ENCODE results near the gene TMEM30A.
A peak's percentile ranks its signal among the peaks of the same experiment; 100 is the strongest.

Gene TMEM30A

DNA sequence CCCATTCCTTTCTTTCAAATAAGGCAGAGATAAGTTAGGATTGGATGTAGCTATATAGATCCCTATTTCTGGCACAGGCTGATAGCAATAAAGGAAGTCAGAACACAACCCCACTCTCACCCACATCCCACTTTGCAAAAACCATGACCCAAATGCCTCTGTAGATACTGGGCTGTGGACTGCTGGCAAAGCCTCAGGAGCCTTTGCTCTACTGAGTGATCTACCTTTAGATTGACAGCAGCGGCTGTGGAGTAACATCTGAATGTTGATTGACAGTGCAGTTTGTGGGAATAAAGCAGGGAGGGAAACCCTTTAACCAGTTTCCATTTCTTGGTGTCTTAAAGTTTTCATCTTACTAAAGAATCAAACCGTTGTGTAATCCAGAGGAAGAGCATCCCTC lies 6.7 kb upstream of the TMEM30A start:
- peak; percentile 48 for DNase-seq

DNA sequence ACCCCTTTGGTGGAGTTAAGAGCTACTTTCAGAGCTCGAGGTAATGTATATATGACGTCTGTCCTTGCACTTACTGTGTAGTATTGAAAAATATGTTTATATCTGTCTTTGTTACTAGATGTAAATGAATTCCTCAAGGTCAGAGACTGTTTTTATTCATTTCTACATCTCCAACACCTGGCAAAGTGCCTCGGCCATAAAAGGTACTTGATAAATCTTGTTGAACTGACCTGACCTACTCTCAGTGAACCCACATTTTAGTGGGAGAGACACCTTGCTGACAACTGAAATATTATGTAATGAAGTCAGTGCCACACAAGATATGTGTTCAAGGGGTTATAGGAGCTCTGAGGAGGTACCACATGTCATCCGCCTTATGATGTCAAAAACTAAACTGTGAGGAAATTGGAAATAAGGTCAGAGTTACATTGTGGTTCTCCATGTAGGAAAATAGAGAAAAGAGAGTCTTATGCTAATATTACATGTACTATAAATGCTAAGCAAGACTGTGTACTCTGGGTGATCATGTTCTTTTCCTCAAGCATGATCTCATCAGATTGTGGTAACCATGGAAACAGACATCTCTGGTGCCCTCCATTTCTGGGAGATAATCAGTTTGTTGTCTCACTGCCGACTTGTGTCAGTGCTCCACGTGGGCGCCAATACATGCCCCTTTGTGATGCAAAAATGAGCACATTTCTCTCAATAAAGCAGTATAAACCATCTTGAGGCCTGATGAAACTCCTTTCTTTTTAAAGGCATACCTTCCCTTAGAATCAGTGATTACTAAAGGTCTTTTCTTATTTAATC lies 5.7 kb upstream of the TMEM30A start:
- no peak for DNase-seq

DNA sequence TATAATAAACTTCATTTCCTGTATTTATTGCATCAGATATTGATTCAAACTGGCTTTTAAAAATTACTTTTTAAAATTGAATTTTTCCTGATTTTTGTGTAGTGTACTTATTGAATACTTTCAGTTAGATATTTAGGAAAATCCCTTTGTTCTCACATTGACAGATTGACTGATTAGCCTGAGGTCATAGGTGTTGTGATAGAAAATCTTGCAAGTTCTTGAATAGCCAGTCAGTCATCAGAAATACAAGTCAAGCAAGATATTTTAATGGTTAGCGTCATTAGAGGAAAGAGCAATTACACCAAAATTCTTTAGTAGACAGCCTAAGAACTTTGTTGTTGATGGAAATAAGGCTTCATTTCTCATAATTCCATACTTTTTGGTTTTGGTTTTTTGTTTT lies 3.4 kb upstream of the TMEM30A start:
- no peak for DNase-seq

DNA sequence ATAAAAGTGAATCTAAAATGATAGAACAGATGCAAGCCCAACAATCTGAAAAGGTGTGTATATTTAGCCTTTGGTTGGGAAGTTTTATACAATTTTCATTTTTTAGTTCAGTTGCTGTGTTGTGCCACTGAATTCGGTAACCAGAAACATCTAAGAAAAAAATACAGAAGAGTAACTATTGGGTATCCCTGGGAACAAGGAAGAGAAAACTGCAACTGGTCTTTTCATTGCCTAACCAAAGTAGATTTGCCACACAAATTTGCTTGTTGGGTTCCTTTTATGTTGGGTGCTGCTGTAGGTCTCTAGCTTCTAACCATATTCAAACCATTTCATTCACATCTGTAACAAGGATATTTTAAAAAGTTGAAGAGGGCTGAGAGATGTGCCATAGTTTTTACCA lies 2.8 kb upstream of the TMEM30A start:
- no peak for DNase-seq

DNA sequence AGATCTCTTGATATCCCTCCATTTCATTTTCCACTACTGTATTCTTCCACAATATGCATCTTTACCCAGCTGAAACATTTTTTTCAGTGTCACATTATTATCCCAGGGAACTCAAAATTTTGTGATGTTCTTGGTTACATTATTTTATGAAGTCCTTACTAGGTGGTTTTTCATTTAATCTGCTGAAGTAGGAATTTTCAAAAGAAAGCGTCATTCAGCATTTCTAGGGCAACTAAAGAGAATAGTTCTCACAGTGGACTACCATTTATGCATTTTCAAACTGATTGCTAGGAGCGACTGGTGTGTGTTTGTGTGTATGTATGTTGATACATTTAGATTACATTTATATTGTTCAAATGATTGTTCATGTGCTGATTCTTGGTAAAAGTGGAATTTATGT lies 2.4 kb upstream of the TMEM30A start:
- DNase-seq: no peak

DNA sequence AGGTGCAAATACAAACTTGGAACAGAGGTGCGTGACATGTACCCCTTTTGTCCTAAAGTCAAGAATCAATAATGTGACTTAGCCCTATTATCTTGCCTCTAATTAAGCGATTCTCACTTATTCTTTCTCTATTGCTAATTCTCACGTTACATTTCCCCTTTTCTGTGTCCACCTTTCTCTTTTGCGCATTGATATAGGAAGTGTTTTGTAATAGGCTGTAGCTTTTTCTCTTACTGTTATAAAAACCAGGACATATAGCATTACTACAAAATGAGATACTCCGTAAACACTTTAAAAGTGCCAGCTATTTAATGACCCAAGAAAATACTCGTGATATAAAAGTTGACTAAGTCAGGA lies 669 bp upstream of the TMEM30A start:
- DNase-seq: peak; percentile 79

DNA sequence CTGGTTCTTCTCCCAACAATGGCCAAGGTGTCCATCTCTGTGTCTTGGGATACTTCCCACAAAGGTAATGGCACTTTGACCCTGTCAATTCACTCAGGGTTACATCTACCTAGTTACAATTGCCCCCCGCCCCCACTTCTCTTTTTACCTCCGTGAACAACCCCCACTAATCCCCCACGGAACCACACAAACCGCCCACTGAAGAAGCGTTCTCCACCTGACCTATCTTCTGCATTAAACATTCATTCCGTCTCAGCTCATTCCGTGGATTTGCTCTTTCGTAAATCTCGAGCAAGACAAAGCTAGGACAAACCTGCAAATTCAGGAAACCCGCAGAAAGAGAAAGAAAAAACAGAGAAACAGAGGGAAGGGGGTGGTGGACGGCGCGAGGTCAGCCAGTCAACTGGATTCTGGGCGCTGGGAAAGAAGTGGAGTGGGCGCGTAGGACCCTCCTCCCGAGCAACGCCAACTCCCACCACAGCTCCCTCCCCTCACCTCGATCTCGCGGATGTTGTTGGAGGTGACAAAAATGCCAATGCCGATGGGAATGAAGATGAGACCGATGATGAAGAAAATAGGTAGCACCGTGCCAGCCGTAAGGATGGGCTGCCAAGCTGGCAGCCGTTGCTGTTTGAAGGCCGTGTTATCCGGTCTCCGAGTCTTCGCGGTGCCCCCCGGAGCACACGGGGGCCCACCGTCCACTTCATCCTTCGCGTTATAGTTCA lies 523 bp downstream of the TMEM30A start:
- peak; percentile 62 for DNase-seq

DNA sequence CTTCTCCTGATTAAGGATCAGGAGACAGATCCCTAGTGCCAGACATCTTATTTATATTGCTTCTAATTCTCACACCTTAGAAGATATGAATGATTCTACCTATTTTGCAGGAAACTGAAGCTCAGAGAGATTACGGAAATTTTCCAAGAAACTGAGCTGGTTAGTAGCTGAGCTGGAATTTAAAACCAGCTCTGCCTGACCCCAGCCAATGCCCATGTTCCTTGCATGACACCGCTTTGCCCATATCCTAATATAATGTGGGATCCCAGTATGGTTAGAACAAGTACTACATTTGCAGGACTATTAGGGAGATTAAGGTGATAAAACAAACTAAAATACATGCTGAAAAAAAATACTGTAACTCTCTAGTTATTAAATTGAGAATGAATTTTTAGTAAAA lies 1.9 kb downstream of the TMEM30A start:
- DNase-seq: no peak

DNA sequence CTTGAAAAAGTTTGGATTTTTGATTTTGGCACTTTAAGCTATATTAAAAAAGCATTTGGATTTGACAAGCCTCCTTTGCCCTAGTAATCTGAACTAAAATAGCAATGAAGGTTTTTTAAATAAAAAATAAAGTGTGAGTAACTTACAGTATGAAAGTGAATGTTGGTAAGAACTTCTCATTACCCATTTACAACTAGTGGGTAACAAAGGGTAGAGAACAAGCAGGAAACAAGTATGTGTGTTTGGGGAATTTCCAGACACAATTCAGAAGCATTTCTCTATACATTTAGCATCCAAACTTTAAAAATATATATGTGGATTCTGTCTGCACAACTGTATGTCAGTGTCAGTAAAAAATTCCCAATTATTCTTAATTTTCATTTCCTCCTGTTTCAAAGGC lies 2.9 kb downstream of the TMEM30A start:
- DNase-seq: no peak

DNA sequence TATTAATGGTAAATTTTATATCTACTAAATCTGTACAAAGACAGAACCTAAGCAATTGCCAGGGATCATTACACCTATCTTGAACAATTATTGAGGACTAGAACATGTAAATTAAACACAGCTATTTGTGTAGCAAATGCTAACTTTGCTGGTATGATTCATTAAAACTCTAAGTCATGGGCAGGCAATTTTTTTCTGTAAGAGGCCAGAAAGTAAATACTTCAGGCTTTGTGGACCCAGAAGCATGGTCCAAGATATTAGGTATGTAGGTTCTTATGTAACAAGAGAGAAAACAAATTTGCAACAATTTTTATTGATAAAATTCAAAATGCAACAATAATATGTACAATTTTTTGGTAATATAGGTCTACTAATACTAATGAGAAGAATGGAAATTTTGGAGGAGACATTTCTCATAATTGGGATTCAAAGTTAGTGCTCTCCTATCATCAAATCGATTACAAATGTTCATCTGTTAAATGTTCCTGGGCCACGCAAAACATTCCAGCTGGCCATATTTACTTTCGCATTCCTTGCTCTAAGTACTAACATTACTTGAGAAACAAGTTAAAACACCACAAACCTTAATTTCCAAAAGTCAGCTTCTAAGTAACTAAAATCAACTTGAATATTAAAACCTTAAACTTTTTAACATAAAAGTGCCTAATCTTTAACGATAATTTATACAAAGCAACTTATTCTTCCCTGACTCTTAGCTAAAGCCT lies 4.3 kb downstream of the TMEM30A start:
- DNase-seq: no peak

DNA sequence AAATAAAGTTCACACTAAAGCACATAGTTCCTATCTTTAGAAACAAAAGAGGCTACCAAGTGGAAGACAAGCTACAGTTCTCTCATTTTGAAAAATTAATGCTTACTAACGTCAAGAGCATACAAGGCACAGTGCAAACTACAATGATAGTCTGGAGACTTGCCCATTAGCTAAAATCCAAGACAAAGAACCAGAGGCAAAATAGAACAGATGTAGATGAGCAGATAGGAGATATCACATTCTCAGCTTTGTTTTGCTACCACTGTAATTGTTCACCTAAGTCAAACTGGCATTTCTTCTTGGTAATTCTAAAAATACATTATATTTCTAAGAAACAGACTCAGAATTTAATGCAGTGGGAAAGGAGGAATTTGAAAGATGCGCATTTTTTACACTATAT lies 5.2 kb downstream of the TMEM30A start:
- peak; percentile 70 for DNase-seq

DNA sequence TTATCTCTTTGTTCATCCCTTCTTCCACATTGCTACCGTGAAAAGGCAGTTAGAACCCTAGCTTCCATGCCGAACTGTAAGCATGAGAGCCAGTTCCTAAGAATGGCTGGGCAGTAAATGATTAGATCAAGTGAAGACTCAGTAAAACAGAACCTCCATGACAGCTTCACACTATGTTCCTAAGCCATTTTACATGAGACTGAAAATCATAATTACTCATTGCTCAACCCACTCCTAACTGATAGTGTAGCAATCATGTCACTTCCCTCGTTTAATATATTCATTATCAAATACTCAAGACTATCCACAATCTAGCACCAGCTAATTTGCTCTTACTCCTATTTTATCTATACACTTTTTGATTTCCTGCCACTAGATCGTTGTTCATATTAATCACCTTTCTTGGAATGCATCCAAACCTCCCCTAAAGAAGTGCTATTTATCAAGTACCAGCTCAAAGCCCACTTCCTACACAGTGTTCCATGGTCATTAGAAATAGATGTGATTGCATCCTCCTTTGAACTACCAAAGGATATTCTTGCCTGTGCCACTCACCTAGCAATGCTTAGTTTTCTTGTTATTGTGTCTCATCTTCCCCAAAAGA lies 6.0 kb downstream of the TMEM30A start:
- peak; percentile 40 for DNase-seq

DNA sequence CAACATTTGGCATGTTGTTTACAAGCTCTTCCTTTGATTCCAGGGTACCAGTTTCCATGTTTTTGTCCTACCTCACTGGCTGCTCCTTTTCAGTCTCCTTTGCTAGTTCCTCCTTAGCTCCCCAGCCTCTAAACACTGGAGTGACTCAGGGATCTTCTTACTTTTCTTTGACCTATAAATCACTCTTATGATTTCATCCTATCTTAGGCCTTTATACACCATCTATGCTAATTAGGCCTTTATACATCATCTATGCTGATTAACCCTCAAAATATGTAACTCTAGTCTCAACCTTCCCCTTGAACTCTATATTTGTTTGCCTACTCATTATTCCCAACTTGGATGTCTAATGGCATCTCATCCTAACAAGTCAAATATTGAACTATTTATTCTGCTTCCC lies 9.5 kb downstream of the TMEM30A start:
- DNase-seq: no peak

DNA sequence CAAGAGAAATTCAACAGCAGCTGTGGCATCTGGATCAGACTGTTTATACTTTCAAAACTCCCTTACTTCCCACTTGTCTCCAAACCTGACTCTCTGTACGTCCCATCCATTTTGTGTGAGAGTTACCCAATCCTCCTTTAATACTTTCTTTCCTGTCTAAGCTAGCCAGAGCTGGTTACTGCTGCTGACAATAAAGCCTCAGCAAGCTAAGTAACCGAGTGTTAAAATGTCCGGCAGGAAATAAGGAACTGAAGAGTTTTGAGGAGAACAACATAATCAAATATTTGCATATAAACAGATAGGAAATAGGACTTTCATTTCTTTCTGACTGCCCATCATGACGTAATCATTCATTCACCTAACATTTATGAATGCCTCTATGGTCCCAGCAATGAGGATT lies 11.6 kb downstream of the TMEM30A start:
- no peak for DNase-seq

DNA sequence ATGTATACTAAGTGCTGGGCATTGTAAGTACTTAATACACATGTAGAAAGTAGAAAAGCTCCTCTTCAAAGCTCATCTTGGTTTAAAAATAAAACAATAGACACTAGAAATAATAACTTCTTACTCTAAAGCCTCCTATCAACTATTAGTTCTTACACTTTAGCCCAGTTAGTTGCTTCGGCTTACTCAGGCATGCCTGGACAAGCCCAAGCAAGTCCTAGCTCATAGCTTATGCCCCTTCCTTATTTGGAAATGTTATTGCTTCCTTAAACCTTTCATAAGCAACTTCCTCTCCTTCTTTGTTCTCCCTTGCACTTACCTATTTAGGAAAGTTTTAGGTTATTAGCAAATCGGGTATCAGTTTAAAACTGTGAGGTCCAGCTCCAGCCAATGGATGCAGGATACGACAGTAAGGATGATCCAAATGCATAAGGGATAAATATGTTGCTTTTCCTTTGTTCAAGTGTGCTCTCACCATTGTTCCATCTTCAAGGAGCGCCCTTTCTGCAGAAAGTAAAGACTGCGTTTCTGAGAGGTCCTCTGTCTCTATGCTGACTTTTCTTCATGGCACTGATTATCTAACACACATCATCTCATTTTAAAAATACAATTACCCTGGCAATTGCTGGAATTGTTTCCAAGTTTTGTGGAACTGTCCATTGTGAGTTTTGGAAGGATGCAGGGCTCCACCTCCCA lies 12.3 kb downstream of the TMEM30A start:
- no peak for DNase-seq

DNA sequence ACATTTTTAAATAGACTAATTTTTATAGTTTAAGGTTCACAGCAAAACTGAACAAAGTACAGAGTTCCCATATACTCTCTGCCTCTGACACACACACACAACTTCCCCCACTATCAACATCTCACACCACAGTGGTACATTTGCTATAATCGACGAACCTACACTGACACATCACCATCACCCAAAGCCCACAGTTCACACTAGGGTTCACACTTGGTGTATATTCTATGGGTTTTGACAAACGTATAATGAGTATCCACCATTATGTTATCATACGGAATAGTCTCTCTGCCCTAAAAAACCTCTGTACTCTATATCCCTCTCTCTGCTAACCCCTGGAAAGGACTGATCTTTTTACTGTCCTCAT lies 15.6 kb downstream of the TMEM30A start:
- no peak for DNase-seq

DNA sequence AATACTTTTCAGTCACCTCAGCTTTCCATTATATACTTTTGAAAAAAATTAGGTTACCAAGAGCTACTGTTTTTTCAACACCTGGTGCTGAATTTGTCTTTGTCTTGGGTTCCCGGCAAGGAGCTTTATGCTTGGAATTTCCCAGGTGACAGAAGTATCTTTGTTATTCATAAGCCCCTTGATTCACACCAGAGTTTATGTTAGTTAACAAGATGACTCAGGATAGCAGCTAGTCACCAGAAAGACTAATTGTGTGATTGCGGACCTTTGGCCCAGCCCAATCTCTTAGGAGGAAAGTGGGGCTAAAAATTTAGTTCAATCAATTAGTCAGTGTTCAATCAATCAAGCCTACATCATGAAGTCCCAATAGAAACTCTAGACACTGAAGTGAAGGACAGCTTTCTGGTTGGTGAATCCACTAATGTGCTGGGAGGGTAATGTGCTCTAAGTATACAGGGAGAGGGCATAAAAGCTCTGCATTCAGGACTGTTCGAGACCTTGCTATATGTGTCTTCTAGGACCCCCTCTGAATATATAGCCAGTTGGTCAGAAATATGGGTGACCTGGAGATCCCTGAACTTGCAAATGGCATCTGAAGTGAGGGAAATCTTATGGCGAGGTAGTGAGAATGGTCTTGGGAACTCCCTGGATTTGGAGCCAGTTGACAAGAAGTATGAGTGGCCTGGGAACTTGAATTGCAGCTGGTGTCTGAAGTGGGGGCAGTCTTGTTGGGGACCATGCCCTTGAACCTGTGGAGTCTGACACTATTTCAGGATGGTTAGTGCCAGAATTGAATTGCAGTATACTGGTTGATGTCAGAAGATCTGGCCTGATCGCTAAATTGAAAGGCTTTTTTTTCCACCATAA lies 16.2 kb downstream of the TMEM30A start:
- DNase-seq: no peak

DNA sequence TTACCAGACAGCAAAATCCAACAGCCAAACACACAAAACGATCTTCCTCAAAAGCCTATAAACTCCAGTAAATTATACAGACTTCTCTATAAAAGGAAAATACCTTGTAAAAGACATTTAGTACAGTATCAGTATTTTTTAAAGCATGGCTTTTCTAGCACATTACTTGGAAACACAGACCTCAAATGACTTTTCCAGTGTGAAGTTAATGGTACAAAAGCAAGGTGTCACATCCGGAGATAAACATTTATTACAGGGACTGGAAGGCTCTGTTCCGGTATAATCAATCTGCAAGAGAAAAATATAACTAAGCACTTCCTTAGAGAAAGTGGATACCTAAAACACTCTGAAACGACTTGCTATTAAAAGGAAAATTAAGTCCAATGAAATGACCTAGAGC lies 17.1 kb downstream of the TMEM30A start:
- DNase-seq: no peak

DNA sequence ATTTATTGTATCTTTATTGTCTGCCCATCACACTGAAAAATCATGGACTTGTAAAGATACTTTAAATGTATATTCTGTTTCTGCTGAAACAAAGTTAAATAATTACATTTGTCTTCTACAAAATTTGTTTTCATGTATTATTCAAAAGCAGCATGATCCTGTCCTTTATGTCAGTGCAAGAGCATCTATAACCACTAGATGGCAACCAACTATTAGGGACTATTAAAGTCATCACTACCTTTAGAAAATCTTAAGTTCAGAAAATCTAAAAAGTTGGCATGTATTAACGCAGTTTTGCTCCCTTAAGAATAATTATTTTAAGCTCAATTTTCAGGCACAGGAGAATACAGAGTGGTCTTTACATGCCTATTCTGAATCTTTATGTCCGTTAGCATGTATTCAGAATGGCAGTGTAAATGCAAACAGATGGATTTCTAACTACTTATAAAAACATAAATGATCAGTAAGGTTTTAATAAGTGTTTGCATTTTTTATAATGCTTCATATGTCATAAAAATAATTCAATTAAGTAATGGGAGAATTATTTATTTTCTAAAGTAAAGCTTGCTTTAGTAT lies 17.8 kb downstream of the TMEM30A start:
- peak; percentile 74 for DNase-seq

DNA sequence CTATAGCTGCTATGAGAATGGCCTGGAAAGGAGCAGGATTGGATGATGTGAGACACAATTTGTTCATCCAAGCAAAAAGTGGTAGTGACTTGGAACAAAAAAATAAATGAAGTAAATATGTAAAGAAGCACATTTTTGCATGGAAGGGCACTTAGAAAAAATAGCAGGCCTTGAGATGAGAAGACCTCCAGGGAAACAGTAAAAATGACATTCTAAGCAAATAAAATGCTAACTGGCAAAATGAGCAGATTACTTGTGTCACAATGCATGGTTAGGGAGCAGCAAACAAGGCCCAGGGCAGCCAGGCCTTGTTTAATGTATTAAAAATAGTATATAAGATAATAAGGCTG lies 21.2 kb downstream of the TMEM30A start:
- no peak for DNase-seq

DNA sequence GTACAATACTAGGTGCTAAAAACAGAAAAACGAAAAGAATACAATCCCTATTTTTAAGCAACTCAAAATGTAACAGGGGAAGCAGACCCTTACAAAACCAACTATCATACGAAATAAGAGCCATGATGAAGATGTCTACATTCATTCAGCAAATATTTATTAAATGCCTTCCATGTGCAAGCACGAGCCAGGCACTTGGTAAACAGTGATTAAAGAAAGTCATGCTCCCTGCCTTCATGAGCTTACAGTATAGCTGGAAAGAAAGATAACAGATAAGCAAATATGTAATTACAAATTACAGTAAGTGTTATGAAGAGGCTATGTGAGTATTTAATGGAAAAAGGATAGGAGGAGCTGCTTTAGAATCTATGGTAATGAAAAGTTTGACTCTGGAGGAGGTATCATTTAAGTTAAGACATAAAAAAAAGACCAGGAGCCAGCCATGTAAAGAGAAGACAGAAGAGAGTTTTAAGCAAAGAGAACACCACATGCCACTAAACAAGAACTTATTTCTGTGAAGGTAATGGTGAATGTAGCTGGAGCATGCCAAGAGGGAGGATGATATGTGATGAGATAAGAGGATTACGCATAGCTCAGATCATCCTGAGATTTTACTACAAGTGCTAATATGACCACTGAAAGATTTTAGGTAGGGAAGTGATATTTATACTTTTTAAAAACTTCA lies 21.7 kb downstream of the TMEM30A start:
- DNase-seq: no peak
